Neutrophil (primary cell): ENCODE data around the gene HACD4.

Experiments
- H3K27ac ChIP-seq: fragments of 200-600 bp; sonication (generic); 2 replicates; pipeline ENCODE4 v1.5.1; 2016; ENCODE audit warnings: mild to moderate bottlenecking, moderate library complexity
- H3K27me3 ChIP-seq: fragments of 200-600 bp; sonication (generic); 2 replicates; pipeline ENCODE4 v1.6.0; 2016; ENCODE audit warnings: mild to moderate bottlenecking
- H3K36me3 ChIP-seq: fragments of 200-600 bp; sonication (generic); 2 replicates; pipeline ENCODE4 v1.5.1; 2017
- H3K4me1 ChIP-seq, 2 experiments: fragments of 200-600 bp in 1 of 2; sonication (generic) in 1 of 2; 1 replicate in 1 of 2; 2 replicates in 1 of 2; pipeline versions ENCODE4 v1.5.1 to v1.6.1; 2013 to 2016; ENCODE audit warnings: low read depth in 1 of 2, low read length in 1 of 2, mild to moderate bottlenecking in 1 of 2, moderate library complexity in 1 of 2; ENCODE audit not compliant: control insufficient read depth in 1 of 2, insufficient read depth in 1 of 2
- H3K4me3 ChIP-seq, 2 experiments: fragments of 200-600 bp in 1 of 2; sonication (generic) in 1 of 2; 1 replicate in 1 of 2; 2 replicates in 1 of 2; pipeline ENCODE4 v1.5.1; 2013 to 2016; ENCODE audit warnings: low read depth in 1 of 2, low read length in 1 of 2, mild to moderate bottlenecking in 1 of 2, moderate library complexity in 1 of 2
- H3K9me3 ChIP-seq: fragments of 200-600 bp; sonication (generic); 2 replicates; pipeline ENCODE4 v1.5.1; 2016
- TF ChIP-seq, protein P1 (sequence below): fragments of 200-600 bp; sonication (generic); IDR thresholded peaks from 2 replicates; pipeline ENCODE4 v1.5.1; 2016; ENCODE audit warnings: antibody characterized with exemption

The HACD4 gene

DNA sequence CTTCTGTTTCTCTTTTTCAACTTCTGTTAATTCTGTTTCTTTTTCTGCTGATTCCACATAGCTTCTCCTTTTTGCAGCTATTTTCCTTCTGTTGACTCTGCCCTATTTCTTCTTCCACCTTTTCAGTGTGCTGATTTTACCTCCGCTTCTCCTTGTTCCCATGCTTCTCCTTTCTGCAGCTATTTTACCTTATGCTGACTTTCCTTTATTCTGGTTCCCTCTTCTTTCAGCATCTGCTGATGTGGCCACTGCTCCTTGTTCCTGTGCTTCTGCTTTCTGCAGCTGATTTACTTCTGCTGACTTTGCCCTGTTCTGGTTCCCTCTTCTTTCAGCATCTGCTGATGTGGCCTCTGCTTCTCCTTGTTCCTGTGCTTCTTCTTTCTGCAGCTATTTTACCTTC, 58.8 kb downstream of the HACD4 start:
- H3K27ac ChIP-seq, result peak overlapping the region; percentile 79
- peaks cover 18% of the 10 kb centered on the region for H3K9me3 ChIP-seq
- H3K4me1 ChIP-seq, result peaks cover 0 to 12% of the 10 kb centered on the region in 2 experiments
- TF ChIP-seq, protein P1, sequence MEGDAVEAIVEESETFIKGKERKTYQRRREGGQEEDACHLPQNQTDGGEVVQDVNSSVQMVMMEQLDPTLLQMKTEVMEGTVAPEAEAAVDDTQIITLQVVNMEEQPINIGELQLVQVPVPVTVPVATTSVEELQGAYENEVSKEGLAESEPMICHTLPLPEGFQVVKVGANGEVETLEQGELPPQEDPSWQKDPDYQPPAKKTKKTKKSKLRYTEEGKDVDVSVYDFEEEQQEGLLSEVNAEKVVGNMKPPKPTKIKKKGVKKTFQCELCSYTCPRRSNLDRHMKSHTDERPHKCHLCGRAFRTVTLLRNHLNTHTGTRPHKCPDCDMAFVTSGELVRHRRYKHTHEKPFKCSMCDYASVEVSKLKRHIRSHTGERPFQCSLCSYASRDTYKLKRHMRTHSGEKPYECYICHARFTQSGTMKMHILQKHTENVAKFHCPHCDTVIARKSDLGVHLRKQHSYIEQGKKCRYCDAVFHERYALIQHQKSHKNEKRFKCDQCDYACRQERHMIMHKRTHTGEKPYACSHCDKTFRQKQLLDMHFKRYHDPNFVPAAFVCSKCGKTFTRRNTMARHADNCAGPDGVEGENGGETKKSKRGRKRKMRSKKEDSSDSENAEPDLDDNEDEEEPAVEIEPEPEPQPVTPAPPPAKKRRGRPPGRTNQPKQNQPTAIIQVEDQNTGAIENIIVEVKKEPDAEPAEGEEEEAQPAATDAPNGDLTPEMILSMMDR, result no peak
- H3K36me3 ChIP-seq, result no peaks in the 10 kb centered on the region
- no peaks in the 10 kb centered on the region for H3K27me3 ChIP-seq
- H3K4me3 ChIP-seq, result no peak overlapping the region

DNA sequence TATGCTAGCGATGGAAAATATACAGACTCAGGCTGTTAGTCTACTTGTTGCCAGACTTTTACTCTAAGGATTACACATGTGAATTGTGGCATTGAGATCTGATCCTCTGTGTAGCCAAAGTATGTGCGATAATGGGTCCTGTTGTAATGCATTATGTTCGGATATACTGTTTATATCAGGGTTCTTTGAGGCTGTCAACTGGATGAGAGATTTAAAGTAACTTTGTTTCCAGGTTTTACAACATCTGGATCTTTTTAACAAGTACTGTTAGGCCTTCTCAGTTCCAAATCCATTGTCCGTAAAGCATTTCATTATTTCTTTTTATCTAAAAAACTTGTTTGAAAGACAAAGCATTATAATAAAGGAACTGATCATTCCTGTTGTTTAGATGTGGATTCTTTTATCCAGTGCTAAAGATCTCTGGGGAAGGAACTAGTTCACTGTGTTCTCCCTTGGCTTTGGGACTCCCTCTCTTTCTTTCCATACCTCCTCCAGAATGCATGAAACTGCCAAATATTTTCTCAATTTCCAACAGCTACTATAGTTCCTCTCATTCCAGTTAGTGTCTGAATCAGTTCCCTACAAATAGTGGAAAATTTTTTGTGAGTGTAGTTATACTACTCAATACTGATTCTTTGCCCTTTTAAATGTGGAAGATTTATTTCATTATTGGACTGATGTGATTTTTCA, 68.8 kb downstream of the HACD4 start:
- H3K4me3 ChIP-seq, result no peak overlapping the region
- no peaks in the 10 kb centered on the region for H3K4me1 ChIP-seq
- H3K9me3 ChIP-seq, result no peaks in the 10 kb centered on the region
- TF ChIP-seq, protein P1, result no peak
- H3K27ac ChIP-seq, result no peak overlapping the region
- H3K27me3 ChIP-seq, result no peaks in the 10 kb centered on the region
- H3K36me3 ChIP-seq, result no peaks in the 10 kb centered on the region

DNA sequence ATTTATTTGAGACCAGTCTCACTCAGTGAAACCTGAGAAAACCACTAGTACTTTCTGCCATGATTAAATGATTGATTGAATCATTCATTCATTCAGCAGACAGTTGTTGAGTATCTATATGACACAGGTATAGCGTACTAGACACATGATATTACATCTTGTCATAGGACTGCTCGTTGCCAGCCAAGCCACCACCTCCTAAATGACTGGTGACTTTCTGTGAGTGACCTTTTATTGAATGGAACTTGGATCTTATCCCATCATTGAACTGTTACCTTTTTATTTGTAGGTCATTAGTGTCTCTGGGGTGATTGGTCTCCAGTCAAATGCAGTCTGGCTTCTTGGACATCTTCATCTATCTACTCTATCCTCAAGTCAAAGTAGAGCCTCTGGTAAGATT, 80.7 kb downstream of the HACD4 start:
- Histone ChIP-seq H3K27me3 (no peaks in the 10 kb centered on the region), H3K4me3 (no peak overlapping the region), H3K36me3 (peaks cover 21% of the 10 kb centered on the region), H3K27ac (no peak overlapping the region), H3K9me3 (no peaks in the 10 kb centered on the region), H3K4me1 (no peaks in the 10 kb centered on the region)
- TF ChIP-seq, protein P1, result no peak
